HG02588 (cell line): Measurements from ENCODE around the gene RAD23B.
"Not testable (repeated sequence)": the region's sequence is repeated elsewhere in the genome, so short reads cannot be mapped to it uniquely, and the experiment has no call there.

Source experiments
- ATAC-seq: cut with Tn5 transposase; IDR thresholded peaks from one replicate; pipeline ENCODE4 v1.9.1; 2021; ENCODE audit warnings: mild to moderate bottlenecking, moderate library complexity; ENCODE audit not compliant: unreplicated experiment

Gene RAD23B

DNA sequence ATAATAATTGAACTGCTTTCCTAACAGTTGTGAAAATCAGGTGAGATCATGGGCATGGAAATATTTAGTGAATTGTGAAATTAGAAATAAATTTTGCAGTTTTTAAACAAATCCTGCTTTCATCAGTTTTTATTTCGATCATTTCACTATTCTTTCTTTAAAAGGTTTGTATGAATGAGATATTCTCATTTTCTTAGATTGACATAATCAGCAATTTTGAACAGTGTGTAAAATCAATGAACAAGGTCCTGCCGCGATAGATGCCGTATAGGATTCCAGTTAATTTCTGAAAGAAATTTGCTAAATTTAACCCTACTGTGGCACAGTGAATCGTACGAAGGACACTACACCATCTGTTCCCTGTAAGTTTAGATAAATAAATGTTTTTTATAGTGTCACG, 7.5 kb downstream of the RAD23B start:
- no peak for ATAC-seq

DNA sequence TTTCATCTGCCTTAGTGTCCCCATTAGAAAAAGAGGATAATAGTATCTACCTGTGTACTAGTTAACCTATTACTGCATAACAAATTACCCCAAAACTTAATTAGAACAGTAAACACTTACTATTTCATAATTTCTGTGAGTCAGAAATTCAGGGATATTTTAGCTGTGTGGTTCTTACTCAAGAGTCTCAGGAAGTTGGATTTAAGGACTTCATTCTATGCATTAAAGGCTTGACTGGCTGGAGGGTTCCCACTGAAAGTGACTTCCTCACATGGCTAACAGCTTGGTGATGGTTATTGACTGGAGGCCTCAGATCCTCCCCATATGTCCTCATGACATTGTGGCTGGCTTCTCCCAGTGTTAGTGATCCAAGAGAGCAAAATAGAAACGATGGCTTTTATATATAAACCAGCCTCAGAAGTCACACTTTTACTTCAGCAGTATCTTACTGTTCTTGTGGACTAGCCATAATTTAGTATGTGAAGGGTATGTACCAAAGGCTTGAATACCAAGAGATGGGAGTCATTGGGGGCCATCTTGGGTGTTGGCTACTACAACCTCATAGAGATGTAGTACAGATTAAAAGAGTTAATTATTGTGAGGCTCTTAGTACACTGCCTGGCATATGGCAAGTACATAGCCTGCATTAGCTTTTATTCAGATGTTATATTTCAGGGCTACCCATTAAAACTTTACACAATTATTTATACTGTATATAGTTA, 9.9 kb downstream of the RAD23B start:
- no peak for ATAC-seq

DNA sequence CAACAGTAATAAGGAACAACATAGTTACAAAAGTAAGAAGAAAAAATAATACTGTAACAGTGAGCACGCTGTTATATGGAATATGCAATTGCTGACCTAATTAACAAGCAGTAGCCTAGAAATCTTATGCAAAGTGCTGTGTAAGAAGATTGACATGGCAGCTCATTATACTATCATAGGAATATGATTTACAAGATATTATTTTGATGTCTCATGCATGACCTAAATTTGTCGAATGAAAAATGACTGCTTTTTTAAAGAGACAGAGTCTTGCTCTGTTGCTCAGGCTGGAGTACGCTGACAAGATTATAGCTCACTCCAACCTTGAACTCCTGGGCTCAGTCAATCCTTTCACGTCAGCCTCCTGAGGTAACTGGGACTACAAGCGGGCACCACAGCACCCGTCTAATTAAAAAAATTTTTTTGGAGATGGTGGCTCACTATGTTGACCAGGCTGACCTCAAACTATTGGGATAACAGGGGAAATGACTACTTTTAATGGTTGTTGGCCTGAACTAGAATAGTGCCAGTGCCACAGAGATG, 10.5 kb downstream of the RAD23B start:
- no peak for ATAC-seq

DNA sequence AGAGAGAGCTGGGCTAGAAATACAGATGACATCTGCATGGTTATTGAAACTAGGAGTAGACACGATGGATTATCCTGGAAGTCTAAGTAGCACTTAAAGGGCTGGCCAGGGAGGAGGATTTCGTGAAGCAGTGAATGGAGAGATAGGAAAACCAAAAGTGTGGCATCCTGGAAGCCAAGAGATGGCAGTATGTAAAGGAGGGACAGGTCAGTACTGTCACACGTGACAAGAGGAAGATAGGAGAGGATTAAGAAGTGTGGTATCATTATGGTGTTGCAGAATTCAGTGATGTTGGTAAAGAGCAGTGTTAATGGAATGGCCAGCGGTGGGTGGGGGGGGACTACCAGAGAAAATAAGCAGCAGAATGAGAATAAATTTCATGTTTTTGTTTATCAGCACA, 11.7 kb downstream of the RAD23B start:
- no peak for ATAC-seq

DNA sequence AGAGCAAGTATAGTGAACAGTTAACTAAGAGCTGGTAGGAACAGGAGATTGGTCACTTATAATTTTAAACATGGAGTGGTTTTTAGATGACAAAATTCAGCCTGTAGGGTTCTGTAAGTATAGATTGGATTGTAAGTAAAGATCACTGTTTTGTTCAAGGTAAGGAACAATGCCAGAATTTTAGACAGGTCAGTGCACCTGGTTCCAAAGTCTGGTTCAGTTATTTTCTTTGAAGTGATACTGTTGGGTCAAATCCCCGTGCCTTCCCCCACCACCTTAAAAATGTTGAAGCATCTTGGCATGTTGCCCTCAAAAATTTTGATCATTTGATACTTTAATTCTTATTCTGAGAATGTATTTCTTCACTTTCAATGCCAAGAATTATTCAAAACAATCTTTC, 12.9 kb downstream of the RAD23B start:
- ATAC-seq: no peak

DNA sequence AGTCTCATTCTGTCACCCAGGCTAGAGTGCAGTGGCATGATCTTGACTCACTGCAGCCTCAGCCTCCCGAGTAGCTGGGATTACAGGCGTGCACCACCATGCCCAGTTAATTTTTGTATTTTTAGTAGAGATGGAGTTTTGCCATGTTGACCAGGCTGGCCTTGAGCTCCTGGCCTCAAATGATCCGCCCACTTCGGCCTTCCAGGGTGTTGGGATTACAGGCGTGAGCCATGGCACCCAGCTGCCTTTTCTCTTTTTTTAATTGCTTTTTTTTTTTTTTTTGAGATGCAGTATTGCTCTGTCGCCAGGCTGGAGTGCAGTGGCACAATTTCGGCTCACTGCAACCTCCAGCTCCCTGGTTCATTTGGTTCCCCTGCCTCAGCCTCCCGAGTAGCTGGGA, 13.5 kb downstream of the RAD23B start:
- not testable (repeated sequence) for ATAC-seq

DNA sequence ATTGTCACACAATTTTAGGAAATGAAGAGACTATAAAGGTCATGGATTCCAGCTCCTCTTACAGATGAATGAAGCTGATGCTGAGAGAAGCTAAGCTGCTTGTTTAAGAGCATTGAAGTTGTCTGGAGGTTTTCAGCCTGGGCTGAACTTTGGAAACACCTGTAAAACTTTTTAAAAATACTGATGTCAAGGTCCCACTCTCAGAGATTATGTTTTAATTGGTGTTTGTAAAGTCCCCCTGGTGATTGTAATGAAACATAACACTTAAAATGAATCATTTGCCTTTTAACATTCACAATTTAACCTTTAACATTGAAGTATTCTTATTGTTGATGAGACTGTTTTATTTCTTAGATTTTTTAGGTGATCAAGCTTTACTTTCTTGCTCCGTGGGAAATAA, 16.4 kb downstream of the RAD23B start:
- no peak for ATAC-seq

DNA sequence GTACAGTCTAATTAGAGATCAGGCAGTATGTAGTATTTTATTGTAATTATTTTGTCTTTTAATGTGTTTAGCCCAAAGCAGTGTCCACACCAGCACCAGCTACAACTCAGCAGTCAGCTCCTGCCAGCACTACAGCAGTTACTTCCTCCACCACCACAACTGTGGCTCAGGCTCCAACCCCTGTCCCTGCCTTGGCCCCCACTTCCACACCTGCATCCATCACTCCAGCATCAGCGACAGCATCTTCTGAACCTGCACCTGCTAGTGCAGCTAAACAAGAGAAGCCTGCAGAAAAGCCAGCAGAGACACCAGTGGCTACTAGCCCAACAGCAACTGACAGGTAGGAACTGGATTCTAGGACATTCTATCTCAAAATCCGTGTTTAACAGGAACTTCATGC, 23.2 kb downstream of the RAD23B start:
- no peak for ATAC-seq

DNA sequence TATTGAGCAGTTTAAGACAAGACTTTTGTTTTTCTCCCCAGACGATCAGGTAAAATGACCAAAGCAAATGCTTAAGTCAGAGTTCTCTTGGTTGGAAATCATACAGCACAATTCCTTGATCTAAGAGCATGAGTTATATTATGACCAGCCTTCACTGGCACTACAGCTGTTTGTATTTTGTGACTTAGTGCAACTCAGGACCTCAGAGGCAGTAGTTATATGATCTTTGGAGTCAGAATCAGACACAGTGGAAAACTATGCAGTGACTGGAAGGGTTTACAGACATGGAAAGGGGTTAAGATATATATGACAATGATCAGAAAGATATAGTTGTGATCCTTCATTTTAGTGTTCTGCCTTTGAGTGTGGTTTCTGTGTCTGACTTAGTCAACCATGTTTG, 24.3 kb downstream of the RAD23B start:
- no peak for ATAC-seq

DNA sequence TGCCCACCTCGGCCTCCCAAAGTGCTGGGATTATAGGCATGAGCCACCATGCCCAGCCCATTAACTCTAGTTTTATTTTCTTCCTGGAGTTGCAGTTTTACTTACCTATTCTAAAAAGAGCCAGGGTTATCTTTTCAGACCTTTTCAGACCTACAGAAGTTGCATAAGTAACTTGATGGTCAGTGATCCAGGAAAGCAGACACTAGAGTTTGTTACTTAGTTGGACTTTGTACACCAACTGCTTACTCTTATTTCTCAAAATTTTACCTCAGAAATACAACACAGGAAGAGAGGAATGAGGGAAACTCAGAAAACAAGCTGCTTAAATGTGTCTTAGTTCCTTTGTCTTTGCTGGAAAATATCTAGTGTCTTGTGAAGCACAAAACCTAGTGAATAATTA, 25.4 kb downstream of the RAD23B start:
- ATAC-seq: no peak

DNA sequence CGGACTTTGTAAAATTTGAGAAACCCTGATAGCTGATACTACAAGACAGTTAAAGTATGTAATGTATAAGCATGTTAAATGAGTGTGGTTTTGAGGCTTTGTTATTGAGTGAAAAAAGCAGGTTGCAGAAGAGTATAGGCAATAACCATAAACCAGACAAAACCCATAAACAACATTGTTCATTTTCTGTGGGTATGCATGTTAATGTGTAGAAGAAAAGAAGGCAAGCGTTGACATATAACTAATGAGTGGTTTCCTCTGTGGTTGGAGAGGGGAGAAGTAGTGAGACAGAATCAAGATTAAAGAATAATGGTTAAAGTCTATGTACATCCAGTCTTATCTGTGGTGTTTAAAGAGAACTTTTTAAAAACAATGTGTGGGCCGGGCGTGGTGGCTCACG, 26.2 kb downstream of the RAD23B start:
- ATAC-seq: no peak

DNA sequence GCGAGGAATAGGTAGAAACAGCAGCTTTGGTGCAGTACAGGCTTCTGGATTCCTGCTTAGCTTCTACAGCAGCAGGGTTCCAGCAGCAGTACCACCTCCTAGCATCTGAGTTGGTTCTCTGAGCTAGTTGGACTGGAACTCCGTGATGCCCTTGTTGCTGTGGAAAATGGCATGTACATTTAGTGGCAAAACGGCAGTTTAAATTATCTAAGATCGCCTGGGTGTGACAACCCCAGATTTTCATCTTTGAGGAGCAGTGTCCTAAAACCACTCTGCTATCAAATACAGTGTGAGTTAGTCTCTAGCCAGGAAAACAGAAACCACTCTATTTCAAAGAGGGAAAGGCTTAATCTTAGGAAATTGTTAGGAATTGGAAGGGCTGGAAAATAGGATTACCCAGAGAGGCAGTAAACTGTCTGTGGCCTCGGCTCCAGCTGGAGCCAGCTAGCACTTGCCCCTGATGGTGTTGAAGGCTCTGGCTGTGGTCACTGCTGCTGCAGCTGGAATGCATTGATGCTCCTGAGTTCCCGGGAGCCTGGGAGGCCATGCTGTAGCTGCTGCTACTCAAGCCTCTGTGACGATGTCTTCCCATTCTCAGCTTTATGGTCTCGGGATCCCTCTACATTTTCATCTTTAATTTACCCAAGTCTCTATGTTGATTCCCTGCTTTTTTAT, 29.4 kb downstream of the RAD23B start:
- no peak for ATAC-seq

DNA sequence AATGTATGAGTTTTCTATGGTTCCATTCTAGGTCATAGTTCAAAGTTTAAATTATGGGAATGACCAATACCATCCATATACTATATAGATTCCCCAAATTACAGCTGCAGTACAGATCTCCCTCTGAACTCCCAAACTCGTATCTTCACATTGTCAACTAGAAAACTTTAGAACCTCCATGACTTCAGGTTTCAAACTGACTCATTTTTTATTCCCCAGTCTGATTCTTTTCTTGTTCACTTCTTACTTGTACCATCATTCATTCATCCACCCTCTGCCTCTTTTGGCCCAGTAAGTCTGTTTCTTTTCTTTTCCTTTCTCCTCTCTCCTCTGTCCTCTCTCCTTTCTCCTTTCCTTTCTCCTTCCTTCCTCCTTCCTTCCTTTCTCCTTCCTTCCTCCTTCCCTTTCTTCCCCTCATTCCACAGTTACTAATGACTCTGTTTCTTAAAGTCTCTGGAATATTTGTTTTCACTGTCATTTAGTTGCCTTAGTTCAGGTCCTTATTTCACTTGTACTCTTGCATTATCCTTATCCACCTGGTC, 30.5 kb downstream of the RAD23B start:
- ATAC-seq: no peak

DNA sequence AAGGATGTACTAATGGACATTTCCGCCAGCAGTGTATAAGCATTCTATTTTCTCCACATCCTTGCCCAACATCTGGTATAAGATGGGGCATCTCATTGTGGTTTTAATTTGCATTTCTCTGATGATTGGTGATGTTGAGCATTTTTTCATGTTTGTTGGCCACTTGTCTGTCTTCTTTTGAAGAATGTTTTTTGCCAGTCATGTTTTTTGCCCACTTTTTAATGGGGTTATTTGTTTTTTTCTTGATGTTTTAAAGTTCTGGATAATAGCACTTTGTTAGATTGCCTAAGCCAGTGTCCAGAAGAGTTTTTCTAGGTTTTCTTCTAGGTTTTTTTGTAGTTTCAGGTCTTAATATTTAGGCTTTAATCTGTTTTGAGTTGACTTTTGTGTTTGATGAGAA, 31.7 kb downstream of the RAD23B start:
- no peak for ATAC-seq

DNA sequence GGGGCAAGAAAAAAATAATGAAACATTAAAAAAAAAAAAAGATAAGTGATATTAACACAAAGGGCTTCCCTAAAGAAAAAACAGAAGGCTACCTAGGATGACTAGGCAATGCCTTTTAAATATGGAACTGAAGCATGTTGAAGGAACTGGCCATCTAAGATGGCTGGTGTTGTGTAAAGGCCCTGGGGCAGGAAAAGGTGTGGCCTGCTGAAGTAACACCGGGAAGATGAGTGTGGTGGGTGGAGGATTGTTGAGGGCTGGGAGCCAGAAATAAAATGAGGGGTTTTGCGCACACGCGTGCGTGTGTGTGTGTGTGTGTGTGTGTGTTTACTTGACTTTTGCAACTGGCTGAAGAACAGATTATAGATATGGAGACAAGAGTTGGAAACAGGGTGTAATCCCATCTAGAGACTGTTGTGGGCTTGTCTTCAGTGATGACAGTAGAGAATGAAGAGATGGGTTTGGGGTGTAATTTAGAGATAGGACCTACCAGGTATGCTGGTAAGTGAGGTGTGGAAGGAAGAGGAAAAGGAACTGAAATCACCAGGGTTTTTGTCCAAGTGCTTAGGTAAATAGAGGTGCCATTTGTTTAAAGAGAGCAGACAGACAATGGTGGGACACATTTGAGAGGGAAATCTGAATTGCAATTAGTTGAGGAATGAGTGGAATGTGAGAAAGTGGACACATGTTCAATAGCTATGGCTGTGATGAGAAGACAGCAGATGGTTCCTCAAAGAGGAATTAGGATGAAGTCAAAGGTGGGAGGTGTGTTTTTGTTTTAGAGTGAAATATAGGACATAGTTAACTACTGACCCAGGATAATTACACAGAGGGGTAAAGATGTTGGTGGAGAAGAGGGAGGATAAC, 33.9 kb downstream of the RAD23B start:
- ATAC-seq: no peak

DNA sequence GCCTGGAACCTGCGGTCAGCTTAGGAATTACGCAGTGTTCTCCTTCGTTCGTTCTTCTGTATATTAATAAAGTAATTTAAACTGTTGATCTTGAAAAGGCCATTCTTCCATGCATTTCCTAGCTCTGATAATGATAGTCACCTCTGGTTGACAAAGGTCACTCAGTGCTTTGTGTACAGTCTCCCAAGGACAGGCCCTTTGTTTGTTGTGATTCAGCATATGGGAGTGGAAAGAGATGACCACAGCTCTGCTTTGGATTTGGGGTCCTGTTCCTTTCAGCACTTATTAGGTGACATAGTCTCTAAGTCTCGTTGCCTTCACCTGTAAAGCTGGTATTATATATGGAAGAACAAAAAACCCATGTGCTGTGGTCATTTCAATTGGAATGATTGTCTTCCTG, 39.6 kb downstream of the RAD23B start:
- ATAC-seq: no peak

DNA sequence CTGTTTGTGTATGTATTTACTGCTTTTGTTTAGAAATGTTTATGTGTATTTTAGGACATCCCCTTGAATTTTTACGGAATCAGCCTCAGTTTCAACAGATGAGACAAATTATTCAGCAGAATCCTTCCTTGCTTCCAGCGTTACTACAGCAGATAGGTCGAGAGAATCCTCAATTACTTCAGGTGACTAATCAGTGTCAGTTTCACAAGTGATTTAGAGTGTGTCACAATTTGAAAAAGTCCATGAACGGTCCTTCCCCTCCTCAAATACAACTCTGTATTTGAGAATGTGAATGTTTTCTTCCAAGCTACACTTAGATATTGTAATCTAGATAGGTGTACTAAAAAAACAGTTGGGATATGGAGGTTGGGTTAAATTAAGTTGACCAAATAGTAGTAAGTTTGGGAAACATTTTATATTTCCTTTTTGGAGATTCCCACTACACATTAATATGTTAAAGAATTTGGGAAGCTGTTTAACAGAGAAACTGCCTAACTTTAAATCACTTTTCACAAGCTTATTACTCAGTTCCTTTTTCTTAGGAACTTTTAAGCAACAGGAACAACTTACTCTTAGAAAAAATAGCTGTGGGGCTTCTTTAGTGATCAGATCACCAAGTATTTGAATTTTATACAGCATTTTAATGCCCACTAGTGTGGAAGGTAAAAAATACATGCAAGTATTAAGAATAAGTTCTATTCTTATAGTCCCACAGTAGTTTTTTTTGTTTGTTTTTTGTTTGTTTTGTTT, 40.9 kb downstream of the RAD23B start:
- no peak for ATAC-seq

DNA sequence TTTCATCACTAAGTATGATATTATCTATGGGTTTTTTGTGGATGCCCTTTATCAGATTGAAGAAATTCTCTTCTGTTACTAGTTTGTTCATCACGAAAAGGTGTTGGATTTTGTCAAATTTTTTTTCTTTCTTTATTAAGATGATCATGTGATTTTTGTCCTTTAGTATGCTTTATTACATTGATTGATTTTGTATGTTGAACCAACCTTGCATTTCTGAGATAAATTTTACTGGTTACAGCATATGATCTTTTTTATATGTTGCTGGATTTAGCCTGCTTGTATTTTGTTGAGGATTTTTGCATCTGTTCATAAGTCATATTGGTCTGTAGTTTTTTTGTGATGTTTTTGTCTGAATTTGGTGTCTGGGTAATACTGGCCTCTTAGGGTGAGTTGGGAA, 42.8 kb downstream of the RAD23B start:
- no peak for ATAC-seq

DNA sequence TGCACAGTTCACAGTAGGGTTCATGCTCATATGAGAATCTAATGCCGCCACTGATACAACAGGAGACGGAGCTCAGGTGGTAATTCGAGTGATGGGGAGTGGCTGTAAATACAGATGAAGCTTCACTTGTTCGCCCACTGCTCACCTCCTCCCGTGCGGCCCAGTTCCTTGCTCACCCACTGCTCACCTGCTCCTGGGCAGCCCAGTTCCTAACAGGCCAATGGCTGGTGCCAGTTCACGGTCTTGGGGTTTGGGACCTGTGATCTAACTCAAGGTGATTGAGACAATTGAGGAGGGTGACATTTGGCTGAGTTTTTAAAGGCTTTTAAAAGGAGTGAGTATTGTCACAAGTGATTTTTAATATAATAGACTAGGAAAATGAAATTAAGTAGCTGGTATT, 45.4 kb downstream of the RAD23B start:
- ATAC-seq: no peak

DNA sequence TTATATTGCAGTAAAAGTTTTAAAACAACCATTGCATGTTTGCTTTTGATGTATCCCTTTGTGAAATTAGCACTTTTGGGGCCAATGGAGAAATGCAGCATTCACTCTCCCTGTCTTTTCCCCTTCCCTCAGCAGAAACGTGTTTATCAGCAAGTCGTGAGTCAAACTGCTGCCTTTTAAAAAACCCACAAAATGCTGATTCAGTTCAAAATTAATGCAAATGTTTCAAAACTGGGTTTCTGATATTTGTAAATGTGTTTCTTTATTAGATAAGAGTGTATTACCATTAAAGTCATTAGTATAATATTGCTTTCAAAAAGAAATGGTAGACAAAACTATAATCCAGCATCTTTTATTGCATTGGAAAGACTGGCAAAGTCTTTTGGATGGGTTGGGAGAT, 47.3 kb downstream of the RAD23B start:
- no peak for ATAC-seq

DNA sequence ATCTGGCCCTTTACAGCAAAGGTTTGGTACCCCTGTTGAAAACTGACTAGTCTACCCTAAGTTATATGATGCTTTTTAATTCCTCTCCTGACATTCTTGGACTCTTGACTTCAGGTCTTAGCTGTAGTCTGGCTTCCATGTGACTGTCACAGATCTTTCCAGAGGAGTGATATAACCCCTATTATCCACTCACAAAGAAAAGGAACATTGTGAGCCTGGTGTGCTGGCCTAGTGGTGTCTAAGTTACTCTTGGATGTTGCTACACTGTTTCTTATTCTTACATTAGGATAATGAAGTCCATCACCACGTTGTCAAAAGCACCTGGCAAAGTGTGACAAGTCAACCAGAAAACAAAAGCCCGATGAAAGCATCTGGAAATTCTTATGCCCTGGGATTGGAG, 49.8 kb downstream of the RAD23B start:
- no peak for ATAC-seq
